SK-N-SH (cell line): ENCODE measurements around the gene RPRD2. TPM values are rescaled to one million over a fixed set of nuclear protein-coding genes. Genes with fewer than 3 reads are reported as not detected.

Source experiments
- CTCF ChIA-PET: fragments of 300-600, 350-600 bp; formaldehyde crosslinking; extraction: SDS; loops from one replicate; lab custom pipeline; 2021; lab: Yijun Ruan, JAX
- POLR2A ChIA-PET: fragments of 350-600 bp; sonication (Branson Sonifier 250); formaldehyde crosslinking; extraction: SDS; loops from one replicate; lab custom pipeline; 2020; ENCODE audit warnings: antibody characterized with exemption, inconsistent platforms; lab: Yijun Ruan, JAX
- DNase-seq: peaks from one replicate; pipeline ENCODE4 v3.0.0; 2012
- H2AFZ ChIP-seq: fragments of 200-600 bp; sonication (generic); 2 replicates; pipeline ENCODE4 v1.8.1; 2016; ENCODE audit warnings: antibody characterized with exemption, mild to moderate bottlenecking, low read depth
- H3F3A ChIP-seq: fragments of 200-600 bp; sonication (generic); replicated peaks from 2 replicates; pipeline ENCODE3; 2016; ENCODE audit warnings: antibody characterized with exemption, mild to moderate bottlenecking; ENCODE audit not compliant: insufficient read depth
- H3K27ac ChIP-seq, 2 experiments: fragments of 200-500 bp in 1 of 2; fragments of 200-600 bp in 1 of 2; sonication (Bioruptor generic) in 1 of 2; sonication (generic), shearing (Covaris generic) in 1 of 2; 2 replicates each; pipeline versions ENCODE4 v1.5.1 to v1.6.1; 2014 to 2016; ENCODE audit warnings: low read depth in 2 of 2, inconsistent platforms in 1 of 2, low read length in 1 of 2, mild to moderate bottlenecking in 1 of 2, mixed read lengths in 1 of 2
- H3K27me3 ChIP-seq: fragments of 200-600 bp; sonication (generic), shearing (Covaris generic); 2 replicates; pipeline ENCODE4 v1.6.1; 2016; ENCODE audit warnings: mixed run types; ENCODE audit not compliant: insufficient read depth
- H3K36me3 ChIP-seq, 2 experiments: fragments of 200-500 bp in 1 of 2; fragments of 200-600 bp in 1 of 2; sonication (Bioruptor generic) in 1 of 2; sonication (generic) in 1 of 2; replicated peaks in 1 of 2; 2 replicates each; pipeline versions ENCODE3 to v1.5.1; 2014 to 2016; ENCODE audit warnings: low read length in 1 of 2, mild to moderate bottlenecking in 1 of 2; ENCODE audit not compliant: insufficient read depth in 2 of 2, control insufficient read depth in 1 of 2
- H3K4me1 ChIP-seq, 2 experiments: fragments of 200-500 bp in 1 of 2; fragments of 200-600 bp in 1 of 2; sonication (Bioruptor generic) in 1 of 2; sonication (generic), shearing (Covaris generic) in 1 of 2; 2 replicates each; pipeline versions ENCODE4 v1.5.1 to v1.6.1; 2014 to 2016; ENCODE audit warnings: low read depth in 1 of 2, low read length in 1 of 2, mixed run types in 1 of 2; ENCODE audit not compliant: insufficient read depth in 2 of 2, control insufficient read depth in 1 of 2
- H3K4me2 ChIP-seq: fragments of 200-600 bp; sonication (generic), shearing (Covaris generic); 2 replicates; pipeline ENCODE4 v1.6.1; 2017; ENCODE audit warnings: mixed run types
- H3K4me3 ChIP-seq, 2 experiments: fragments of 200-500 bp in 1 of 2; fragments of 200-600 bp in 1 of 2; sonication (Bioruptor generic) in 1 of 2; sonication (generic), shearing (Covaris generic) in 1 of 2; 2 replicates each; pipeline versions ENCODE4 v1.5.1 to v1.8.1; 2014 to 2016; ENCODE audit warnings: low read depth in 2 of 2, inconsistent platforms in 1 of 2, low read length in 1 of 2, mild to moderate bottlenecking in 1 of 2, mixed read lengths in 1 of 2, moderate library complexity in 1 of 2
- H3K79me2 ChIP-seq: fragments of 200-600 bp; sonication (generic); 2 replicates; pipeline ENCODE4 v1.8.1; 2017; ENCODE audit warnings: mild to moderate bottlenecking; ENCODE audit not compliant: insufficient read depth
- H3K9ac ChIP-seq: fragments of 200-600 bp; sonication (generic); 2 replicates; pipeline ENCODE4 v1.6.1; 2017; ENCODE audit warnings: mixed run types
- H3K9me2 ChIP-seq: fragments of 200-600 bp; sonication (generic); 2 replicates; pipeline ENCODE4 v1.6.1; 2017; ENCODE audit warnings: mixed run types
- H3K9me3 ChIP-seq: fragments of 200-600 bp; sonication (generic); 2 replicates; pipeline ENCODE4 v1.6.1; 2017; ENCODE audit warnings: mixed run types, mild to moderate bottlenecking, moderate library complexity
- H4K20me1 ChIP-seq: fragments of 200-600 bp; sonication (generic); 2 replicates; pipeline ENCODE4 v1.6.1; 2017; ENCODE audit warnings: mild to moderate bottlenecking, mixed run types; ENCODE audit not compliant: insufficient read depth
- EP300 ChIP-seq, 2 experiments: IDR thresholded peaks; 2 replicates each; pipeline versions ENCODE4 v1.4.0 to v1.6.1; 2012; ENCODE audit warnings: borderline replicate concordance in 1 of 2, low read depth in 1 of 2, low read length in 1 of 2
- FOXJ3 ChIP-seq: sonication (generic); formaldehyde crosslinking; IDR thresholded peaks from 2 replicates; pipeline ENCODE4 v1.5.1; 2020; ENCODE audit warnings: mild to moderate bottlenecking, missing genetic modification reagents
- GABPA ChIP-seq: IDR thresholded peaks from 2 replicates; pipeline ENCODE4 v1.4.0; 2012; ENCODE audit warnings: low read depth, mild to moderate bottlenecking
- JUND ChIP-seq: IDR thresholded peaks from 2 replicates; pipeline ENCODE4 v1.4.0; 2012
- MXI1 ChIP-seq: IDR thresholded peaks from 2 replicates; pipeline ENCODE4 v1.6.1; 2012; ENCODE audit warnings: mild to moderate bottlenecking, low read depth, low read length, improper control_type of control experiment
- NRF1 ChIP-seq: IDR thresholded peaks from 2 replicates; pipeline ENCODE4 v1.6.1; 2012; ENCODE audit warnings: low read depth, mild to moderate bottlenecking, low read length
- POLR2AphosphoS5 ChIP-seq: IDR thresholded peaks from 2 replicates; pipeline ENCODE4 v1.6.1; 2012; ENCODE audit warnings: low read depth, low read length
- RAD21 ChIP-seq: IDR thresholded peaks from 2 replicates; pipeline ENCODE4 v1.6.1; 2012; ENCODE audit warnings: mild to moderate bottlenecking, low read length
- RFX5 ChIP-seq: IDR thresholded peaks from 2 replicates; pipeline ENCODE4 v1.6.1; 2012; ENCODE audit warnings: mild to moderate bottlenecking, improper control_type of control experiment, low read length
- RXRA ChIP-seq: IDR thresholded peaks from 2 replicates; pipeline ENCODE4 v1.4.0; 2012; ENCODE audit warnings: low read depth, mild to moderate bottlenecking, borderline replicate concordance
- TCF12 ChIP-seq: IDR thresholded peaks from 2 replicates; pipeline ENCODE4 v1.4.0; 2012
- YY1 ChIP-seq: IDR thresholded peaks from 2 replicates; pipeline ENCODE4 v1.4.0; 2012; ENCODE audit warnings: low read depth, mild to moderate bottlenecking
- WGBS: methylation state at CpG from one replicate; pipeline ENCODE4 v1.1.6; 2017; ENCODE audit warnings: low lambda C conversion rate; 5-methylcytosine and 5-hydroxymethylcytosine counted together
- polyA plus RNA-seq, 3 experiments: library from polyadenylated mRNA; depleted of rRNA; stranded (reverse); fragments of >200 nt; gene quantifications; 2 replicates each; pipeline ENCODE4 v1.2.3, GENCODE V29; 2012
- TF ChIP-seq, protein P1 (sequence below): IDR thresholded peaks from 2 replicates; pipeline ENCODE4 v1.6.1; 2012; ENCODE audit warnings: mild to moderate bottlenecking, low read depth, low read length, moderate library complexity
- TF ChIP-seq, protein P2 (sequence below): fragments of 200-600 bp; sonication (generic); IDR thresholded peaks from 2 replicates; pipeline ENCODE4 v1.6.1; 2017; ENCODE audit warnings: antibody characterized with exemption, mild to moderate bottlenecking, moderate library complexity
- TF ChIP-seq, protein P3 (sequence below): IDR thresholded peaks from 2 replicates; pipeline ENCODE4; 2012
- TF ChIP-seq, protein P4 (sequence below): IDR thresholded peaks from 2 replicates; pipeline ENCODE4 v1.4.0; 2012; ENCODE audit warnings: low read depth

Gene RPRD2
- polyA plus RNA-seq, 1 of the 3 experiments (the other 2 are of a cell fraction): 9.2 TPM

DNA sequence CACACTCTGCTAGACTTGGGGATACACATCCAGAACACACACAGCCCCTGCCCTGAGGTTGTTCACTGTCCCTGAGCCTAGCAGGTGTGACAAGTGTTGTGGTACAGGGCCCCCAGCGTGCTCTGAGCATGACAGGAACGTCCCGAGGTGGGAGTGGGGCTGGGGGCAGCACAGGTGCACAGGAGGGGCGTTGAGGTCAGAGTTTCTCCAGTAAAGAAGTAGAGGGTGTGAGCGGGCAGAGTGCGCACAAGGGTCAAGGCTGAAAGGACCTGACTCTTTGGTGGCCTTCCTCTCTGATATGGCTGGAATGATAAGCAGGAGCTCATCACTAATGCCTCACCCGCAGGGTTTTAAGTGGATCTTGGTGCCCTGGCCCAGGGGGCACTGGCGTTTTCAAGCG is 150.3 kb downstream of the RPRD2 start (continued):
- TF ChIP-seq, protein P1, sequence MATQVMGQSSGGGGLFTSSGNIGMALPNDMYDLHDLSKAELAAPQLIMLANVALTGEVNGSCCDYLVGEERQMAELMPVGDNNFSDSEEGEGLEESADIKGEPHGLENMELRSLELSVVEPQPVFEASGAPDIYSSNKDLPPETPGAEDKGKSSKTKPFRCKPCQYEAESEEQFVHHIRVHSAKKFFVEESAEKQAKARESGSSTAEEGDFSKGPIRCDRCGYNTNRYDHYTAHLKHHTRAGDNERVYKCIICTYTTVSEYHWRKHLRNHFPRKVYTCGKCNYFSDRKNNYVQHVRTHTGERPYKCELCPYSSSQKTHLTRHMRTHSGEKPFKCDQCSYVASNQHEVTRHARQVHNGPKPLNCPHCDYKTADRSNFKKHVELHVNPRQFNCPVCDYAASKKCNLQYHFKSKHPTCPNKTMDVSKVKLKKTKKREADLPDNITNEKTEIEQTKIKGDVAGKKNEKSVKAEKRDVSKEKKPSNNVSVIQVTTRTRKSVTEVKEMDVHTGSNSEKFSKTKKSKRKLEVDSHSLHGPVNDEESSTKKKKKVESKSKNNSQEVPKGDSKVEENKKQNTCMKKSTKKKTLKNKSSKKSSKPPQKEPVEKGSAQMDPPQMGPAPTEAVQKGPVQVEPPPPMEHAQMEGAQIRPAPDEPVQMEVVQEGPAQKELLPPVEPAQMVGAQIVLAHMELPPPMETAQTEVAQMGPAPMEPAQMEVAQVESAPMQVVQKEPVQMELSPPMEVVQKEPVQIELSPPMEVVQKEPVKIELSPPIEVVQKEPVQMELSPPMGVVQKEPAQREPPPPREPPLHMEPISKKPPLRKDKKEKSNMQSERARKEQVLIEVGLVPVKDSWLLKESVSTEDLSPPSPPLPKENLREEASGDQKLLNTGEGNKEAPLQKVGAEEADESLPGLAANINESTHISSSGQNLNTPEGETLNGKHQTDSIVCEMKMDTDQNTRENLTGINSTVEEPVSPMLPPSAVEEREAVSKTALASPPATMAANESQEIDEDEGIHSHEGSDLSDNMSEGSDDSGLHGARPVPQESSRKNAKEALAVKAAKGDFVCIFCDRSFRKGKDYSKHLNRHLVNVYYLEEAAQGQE: no peak
- TF ChIP-seq RFX5 (no peak), EP300 (IDR thresholded peaks at IDR 0.05; ENCODE audit: borderline replicate concordance in 1 of 2, low read depth in 1 of 2, low read length in 1 of 2) (no peak), GABPA (no peak)

DNA sequence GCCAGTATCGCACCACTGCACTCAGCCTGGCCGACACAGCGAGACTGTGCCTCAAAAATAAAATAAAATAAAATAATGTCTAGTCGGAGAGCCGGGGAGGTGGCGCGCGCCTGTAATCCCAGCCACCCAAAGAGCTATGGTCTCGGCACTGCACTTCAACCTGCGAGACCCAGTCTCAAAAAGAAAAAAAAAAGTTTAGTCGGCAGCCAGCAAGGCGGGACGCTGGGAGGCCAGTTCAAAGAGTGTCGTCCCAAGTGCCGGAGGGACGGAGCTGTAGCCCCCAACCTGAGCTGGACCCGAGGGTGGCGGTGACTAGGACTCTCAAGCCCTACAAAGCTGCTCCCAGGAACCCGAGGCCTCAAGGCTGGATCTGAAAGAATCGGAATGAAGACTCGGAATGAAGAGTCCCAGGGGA is 151.0 kb downstream of the RPRD2 start:
- POLR2A ChIA-PET: interaction anchor here (0.6 to 1.5 kb wide), 8 partner anchors 10 to 210 kb away, joined by 3 to 5 read pairs (median 3); partner anchors contain the start of gene ENSA
- DNase-seq: no peak
- peaks cover 4% of the 10 kb centered on the region for H3F3A ChIP-seq
- peak overlapping the region; percentile 84 for H2AFZ ChIP-seq
- H4K20me1 ChIP-seq: no peaks in the 10 kb centered on the region
- H3K4me2 ChIP-seq: peak overlapping the region; percentile 75
- H3K27ac ChIP-seq: peak overlapping the region; percentile 58 to 80
- peak overlapping the region; percentile 75 for H3K9ac ChIP-seq
- H3K4me1 ChIP-seq: peaks cover 2 to 4% of the 10 kb centered on the region in 2 experiments; a peak in 1 of 4 replicates
- 37% methylated on average over 14 of the region's 21 CpGs for WGBS
- CTCF ChIA-PET: interaction anchor here (0.8 to 4.6 kb wide), 7 partner anchors 11 to 259 kb away, joined by 3 to 34 read pairs (median 4); no protein-coding TSS in a partner anchor
- H3K36me3 ChIP-seq: no peaks in the 10 kb centered on the region
- no peaks in the 10 kb centered on the region for H3K9me3 ChIP-seq
- peak overlapping the region; percentile 59 to 70 for H3K4me3 ChIP-seq
- no peaks in the 10 kb centered on the region for H3K27me3 ChIP-seq
- TF ChIP-seq RAD21: no peak
- TF ChIP-seq RXRA: no peak
- H3K9me2 ChIP-seq: no peaks in the 10 kb centered on the region
- no peaks in the 10 kb centered on the region for H3K79me2 ChIP-seq

DNA sequence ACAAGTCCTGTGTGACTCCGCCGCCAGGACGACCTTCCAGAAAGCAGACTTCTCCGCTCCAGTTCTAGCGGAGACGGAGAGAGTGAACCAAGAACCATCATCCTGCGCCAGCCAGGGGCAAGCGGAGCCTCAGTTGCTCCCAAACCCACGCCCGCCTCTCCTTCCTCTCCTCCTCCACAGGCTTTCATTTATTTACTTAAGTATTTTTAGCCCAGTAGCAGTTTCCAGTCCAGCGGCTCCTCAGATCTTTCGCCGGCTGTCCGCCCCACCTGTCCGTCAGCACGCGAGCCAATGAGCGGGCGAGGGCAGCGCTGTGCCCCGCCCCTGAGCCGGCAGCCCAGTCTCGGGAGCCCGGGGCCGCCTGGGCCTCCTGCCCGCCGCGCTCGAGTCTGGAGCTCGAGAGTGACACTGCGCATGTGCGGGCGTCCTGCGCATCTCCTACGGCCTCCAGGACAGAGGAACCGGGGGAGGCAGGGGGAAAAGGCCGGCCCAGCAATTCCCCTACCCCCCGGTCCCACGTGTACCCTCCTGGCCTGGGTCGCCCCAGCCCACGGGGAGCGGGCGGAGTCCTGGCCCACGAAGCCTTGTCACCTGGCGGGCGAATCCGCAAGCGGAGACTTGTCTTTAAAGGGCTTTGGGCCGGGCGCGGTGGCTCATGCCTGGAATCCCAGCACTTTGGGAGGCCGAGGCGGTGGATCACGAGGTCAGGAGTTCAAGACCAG is 151.5 kb downstream of the RPRD2 start, which contains the start of gene FALEC:
Gene FALEC (plus strand): TSS at position 425 of the 722 bp plus-strand sequence.
- 2% methylated on average over 46 of the region's 54 CpGs for WGBS
- peaks cover 2 to 4% of the 10 kb centered on the region in 2 experiments; a peak in 1 of 4 replicates for H3K4me1 ChIP-seq
- H3K4me2 ChIP-seq: peak within 1 kb of the TSS; percentile 75
- H3K9ac ChIP-seq: peak within 1 kb of the TSS; percentile 75
- no peaks in the 10 kb centered on the region for H3K36me3 ChIP-seq
- no peaks in the 10 kb centered on the region for H3K9me3 ChIP-seq
- peak within 1 kb of the TSS; percentile 93 for H2AFZ ChIP-seq
- peak; percentile 99 for DNase-seq
- no peaks in the 10 kb centered on the region for H3K9me2 ChIP-seq
- H3K4me3 ChIP-seq: peak within 1 kb of the TSS; percentile 59 to 70
- H3F3A ChIP-seq: peaks cover 7% of the 10 kb centered on the region
- ChIA-PET POLR2A (interaction anchor here (0.6 to 1.5 kb wide), 8 partner anchors 9 to 211 kb away, joined by 3 to 5 read pairs (median 3); partner anchors contain the start of gene ENSA), CTCF (interaction anchor here (0.5 to 4.6 kb wide), 11 partner anchors 11 to 394 kb away, joined by 3 to 34 read pairs (median 3); partner anchors contain the start of gene MCL1)
- no peaks in the 10 kb centered on the region for H3K27me3 ChIP-seq
- H4K20me1 ChIP-seq: no peaks in the 10 kb centered on the region
- H3K27ac ChIP-seq: peak within 1 kb of the TSS; percentile 58 to 80
- H3K79me2 ChIP-seq: no peaks in the 10 kb centered on the region
- TF ChIP-seq FOXJ3 (no peak), MXI1 (peak; percentile 80), TCF12 (0 out of 2 replicates have a peak, but pooled peaks have one; percentile 6), YY1 (no peak), POLR2AphosphoS5 (0 out of 2 replicates have a peak, but pooled peaks have one; percentile 13), NRF1 (peak; percentile 96), GABPA (no peak), RFX5 (0 out of 2 replicates have a peak, but pooled peaks have one; percentile 33), JUND (no peak)
- TF ChIP-seq, protein P2, sequence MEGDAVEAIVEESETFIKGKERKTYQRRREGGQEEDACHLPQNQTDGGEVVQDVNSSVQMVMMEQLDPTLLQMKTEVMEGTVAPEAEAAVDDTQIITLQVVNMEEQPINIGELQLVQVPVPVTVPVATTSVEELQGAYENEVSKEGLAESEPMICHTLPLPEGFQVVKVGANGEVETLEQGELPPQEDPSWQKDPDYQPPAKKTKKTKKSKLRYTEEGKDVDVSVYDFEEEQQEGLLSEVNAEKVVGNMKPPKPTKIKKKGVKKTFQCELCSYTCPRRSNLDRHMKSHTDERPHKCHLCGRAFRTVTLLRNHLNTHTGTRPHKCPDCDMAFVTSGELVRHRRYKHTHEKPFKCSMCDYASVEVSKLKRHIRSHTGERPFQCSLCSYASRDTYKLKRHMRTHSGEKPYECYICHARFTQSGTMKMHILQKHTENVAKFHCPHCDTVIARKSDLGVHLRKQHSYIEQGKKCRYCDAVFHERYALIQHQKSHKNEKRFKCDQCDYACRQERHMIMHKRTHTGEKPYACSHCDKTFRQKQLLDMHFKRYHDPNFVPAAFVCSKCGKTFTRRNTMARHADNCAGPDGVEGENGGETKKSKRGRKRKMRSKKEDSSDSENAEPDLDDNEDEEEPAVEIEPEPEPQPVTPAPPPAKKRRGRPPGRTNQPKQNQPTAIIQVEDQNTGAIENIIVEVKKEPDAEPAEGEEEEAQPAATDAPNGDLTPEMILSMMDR: no peak
- TF ChIP-seq, protein P3, sequence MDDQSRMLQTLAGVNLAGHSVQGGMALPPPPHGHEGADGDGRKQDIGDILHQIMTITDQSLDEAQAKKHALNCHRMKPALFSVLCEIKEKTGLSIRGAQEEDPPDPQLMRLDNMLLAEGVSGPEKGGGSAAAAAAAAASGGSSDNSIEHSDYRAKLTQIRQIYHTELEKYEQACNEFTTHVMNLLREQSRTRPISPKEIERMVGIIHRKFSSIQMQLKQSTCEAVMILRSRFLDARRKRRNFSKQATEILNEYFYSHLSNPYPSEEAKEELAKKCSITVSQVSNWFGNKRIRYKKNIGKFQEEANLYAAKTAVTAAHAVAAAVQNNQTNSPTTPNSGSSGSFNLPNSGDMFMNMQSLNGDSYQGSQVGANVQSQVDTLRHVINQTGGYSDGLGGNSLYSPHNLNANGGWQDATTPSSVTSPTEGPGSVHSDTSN: peak; percentile 98
- TF ChIP-seq, protein P4, sequence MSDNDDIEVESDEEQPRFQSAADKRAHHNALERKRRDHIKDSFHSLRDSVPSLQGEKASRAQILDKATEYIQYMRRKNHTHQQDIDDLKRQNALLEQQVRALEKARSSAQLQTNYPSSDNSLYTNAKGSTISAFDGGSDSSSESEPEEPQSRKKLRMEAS: peak; percentile 87
